HepG2 (cell line): ENCODE data around the gene NPPB. TPM values are rescaled to one million over a fixed set of nuclear protein-coding genes. Genes with fewer than 3 reads are reported as not detected.

Experiments used
- FOXK2 ChIP-seq: fragments of 450-650 bp; IDR thresholded peaks from 2 replicates; pipeline ENCODE4 v1.6.1; 2016
- FOXO1 ChIP-seq: sonication (generic); formaldehyde crosslinking; IDR thresholded peaks from 2 replicates; pipeline ENCODE4 v1.4.0; 2020; ENCODE audit warnings: missing genetic modification reagents
- HHEX ChIP-seq: IDR thresholded peaks from 2 replicates; pipeline ENCODE4 v1.6.1; 2016; ENCODE audit warnings: control low read depth
- HOXA9 ChIP-seq: sonication (generic); formaldehyde crosslinking; IDR thresholded peaks from 2 replicates; pipeline ENCODE4 v1.8.1; 2022; ENCODE audit warnings: missing genetic modification reagents, mild to moderate bottlenecking, moderate library complexity, borderline replicate concordance
- HOXD1 ChIP-seq: sonication (generic); formaldehyde crosslinking; IDR thresholded peaks from 2 replicates; pipeline ENCODE4 v1.5.0; 2020; ENCODE audit warnings: missing genetic modification reagents
- KDM5B ChIP-seq: sonication (generic); formaldehyde crosslinking; IDR thresholded peaks from 2 replicates; pipeline ENCODE4 v1.4.0; 2020; ENCODE audit warnings: missing genetic modification reagents, mild to moderate bottlenecking, borderline replicate concordance
- MAFF ChIP-seq: IDR thresholded peaks from 2 replicates; pipeline ENCODE4 v1.6.1; 2011; ENCODE audit warnings: low read depth, low read length, improper control_type of control experiment
- PHB2 ChIP-seq: fragments of 450-650 bp; IDR thresholded peaks from 2 replicates; pipeline ENCODE4 v1.6.1; 2018; ENCODE audit not compliant: partially characterized antibody
- POGZ ChIP-seq: sonication (generic); formaldehyde crosslinking; IDR thresholded peaks from 2 replicates; pipeline ENCODE4 v1.4.0; 2020; ENCODE audit warnings: mild to moderate bottlenecking, missing genetic modification reagents
- SNAI1 ChIP-seq: sonication (generic); formaldehyde crosslinking; IDR thresholded peaks from 2 replicates; pipeline ENCODE4 v1.5.0; 2020; ENCODE audit warnings: mild to moderate bottlenecking, missing genetic modification reagents, borderline replicate concordance
- U2AF2 ChIP-seq: fragments of 200-400 bp; formaldehyde crosslinking; IDR thresholded peaks from 2 replicates; pipeline ENCODE4 v1.6.1; 2017; ENCODE audit warnings: low read depth, mild to moderate bottlenecking, low read length
- ZBTB34 ChIP-seq: sonication (generic); formaldehyde crosslinking; IDR thresholded peaks from 2 replicates; pipeline ENCODE4 v1.8.0; 2022; ENCODE audit warnings: mild to moderate bottlenecking, missing genetic modification reagents
- ZNF557 ChIP-seq: sonication (generic); formaldehyde crosslinking; IDR thresholded peaks from 2 replicates; pipeline ENCODE4 v1.4.0; 2020; ENCODE audit warnings: missing genetic modification reagents
- ZNF570 ChIP-seq: sonication (generic); formaldehyde crosslinking; IDR thresholded peaks from 2 replicates; pipeline ENCODE4 v1.4.0; 2020; ENCODE audit warnings: mild to moderate bottlenecking, missing genetic modification reagents, borderline replicate concordance
- ZNF619 ChIP-seq: sonication (generic); formaldehyde crosslinking; IDR thresholded peaks from 2 replicates; pipeline ENCODE4 v1.4.0; 2020; ENCODE audit warnings: mild to moderate bottlenecking, missing genetic modification reagents
- ZNF720 ChIP-seq: sonication (generic); formaldehyde crosslinking; IDR thresholded peaks from 2 replicates; pipeline ENCODE4 v1.4.0; 2020; ENCODE audit warnings: missing genetic modification reagents
- ZNF772 ChIP-seq: sonication (generic); formaldehyde crosslinking; IDR thresholded peaks from 2 replicates; pipeline ENCODE4 v1.5.0; 2020; ENCODE audit warnings: mild to moderate bottlenecking, missing genetic modification reagents
- ZNF878 ChIP-seq: sonication (generic); formaldehyde crosslinking; IDR thresholded peaks from 2 replicates; pipeline ENCODE4 v1.8.1; 2023; ENCODE audit warnings: mild to moderate bottlenecking, missing genetic modification reagents, moderate library complexity
- ZNF879 ChIP-seq: sonication (generic); formaldehyde crosslinking; IDR thresholded peaks from 2 replicates; pipeline ENCODE4 v1.8.1; 2023; ENCODE audit warnings: missing genetic modification reagents
- ZSCAN22 ChIP-seq: sonication (generic); formaldehyde crosslinking; IDR thresholded peaks from 2 replicates; pipeline ENCODE4 v1.4.0; 2020; ENCODE audit warnings: mild to moderate bottlenecking, missing genetic modification reagents
- polyA plus RNA-seq, 8 experiments: library from polyadenylated mRNA; depleted of rRNA in 3 of 8; stranded (reverse) in 7 of 8; unstranded in 1 of 8; fragments of >200 nt; fragmentation: Illumina TruSeq in 4 of 8; extraction: Trizol in 4 of 8; gene quantifications; 2 replicates each; pipeline versions ENCODE4 v1.2.1 to v1.2.3, GENCODE V29; 2011 to 2016; ENCODE audit warnings: low read depth in 4 of 8, missing spikeins in 1 of 8, mixed read lengths in 1 of 8; ENCODE audit not compliant: insufficient read depth in 1 of 8
- total RNA-seq, 5 experiments: library from RNA; depleted of rRNA; stranded (reverse); fragments of >200 nt; fragmentation: Illumina TruSeq; extraction: Trizol; gene quantifications; 2 replicates each; pipeline ENCODE4 v1.2.3, GENCODE V29; 2016; ENCODE audit warnings: low read depth in 1 of 5
- TF ChIP-seq, protein P1 (sequence below): IDR thresholded peaks from 2 replicates; pipeline ENCODE4 v1.6.1; 2012; ENCODE audit warnings: low read length, improper control_type of control experiment
- TF ChIP-seq, protein P2 (sequence below): sonication (generic); formaldehyde crosslinking; conservative IDR thresholded peaks from 2 replicates; pipeline ENCODE4 v1.5.0; 2020; ENCODE audit warnings: missing genetic modification reagents
- TF ChIP-seq, protein P3 (sequence below): sonication (generic); formaldehyde crosslinking; IDR thresholded peaks from 2 replicates; pipeline ENCODE4 v1.9.0; 2021; ENCODE audit warnings: missing genetic modification reagents, borderline replicate concordance

Gene NPPB
- total and polyA plus RNA-seq, 2 of the 13 experiments (the other 11 are each of a cell fraction or from before 2014, with no cell fraction given), result 1.9 TPM; not detected in 1

DNA sequence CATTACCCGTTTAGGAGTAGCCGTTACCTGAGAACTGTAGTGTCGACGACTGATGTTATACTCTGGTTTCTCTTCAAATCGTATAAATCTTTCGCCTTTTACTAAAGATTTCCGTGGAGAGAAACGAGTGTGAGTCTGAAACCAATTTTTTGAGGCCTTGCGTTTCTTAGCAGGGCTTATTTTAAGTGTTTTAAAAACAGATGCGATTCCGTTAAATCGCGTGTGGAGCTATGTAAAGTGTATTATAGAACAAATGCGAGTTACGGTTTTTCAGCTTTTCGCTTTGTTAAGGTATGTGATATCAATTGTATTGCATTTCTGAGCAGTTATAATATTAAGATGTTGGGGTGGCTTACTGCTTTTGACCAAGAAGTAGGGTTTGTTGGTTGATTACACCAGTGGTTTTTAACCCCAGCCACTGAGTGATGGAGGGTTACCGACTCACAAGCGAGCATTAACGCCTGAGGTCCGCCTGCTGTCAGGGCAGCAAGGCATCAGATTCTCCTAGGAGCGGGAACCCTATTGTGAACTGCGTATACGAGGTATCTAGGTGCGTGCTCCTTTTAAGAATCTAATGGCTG, 49.4 kb upstream of the NPPB start (continued):
- TF ChIP-seq, protein P1, sequence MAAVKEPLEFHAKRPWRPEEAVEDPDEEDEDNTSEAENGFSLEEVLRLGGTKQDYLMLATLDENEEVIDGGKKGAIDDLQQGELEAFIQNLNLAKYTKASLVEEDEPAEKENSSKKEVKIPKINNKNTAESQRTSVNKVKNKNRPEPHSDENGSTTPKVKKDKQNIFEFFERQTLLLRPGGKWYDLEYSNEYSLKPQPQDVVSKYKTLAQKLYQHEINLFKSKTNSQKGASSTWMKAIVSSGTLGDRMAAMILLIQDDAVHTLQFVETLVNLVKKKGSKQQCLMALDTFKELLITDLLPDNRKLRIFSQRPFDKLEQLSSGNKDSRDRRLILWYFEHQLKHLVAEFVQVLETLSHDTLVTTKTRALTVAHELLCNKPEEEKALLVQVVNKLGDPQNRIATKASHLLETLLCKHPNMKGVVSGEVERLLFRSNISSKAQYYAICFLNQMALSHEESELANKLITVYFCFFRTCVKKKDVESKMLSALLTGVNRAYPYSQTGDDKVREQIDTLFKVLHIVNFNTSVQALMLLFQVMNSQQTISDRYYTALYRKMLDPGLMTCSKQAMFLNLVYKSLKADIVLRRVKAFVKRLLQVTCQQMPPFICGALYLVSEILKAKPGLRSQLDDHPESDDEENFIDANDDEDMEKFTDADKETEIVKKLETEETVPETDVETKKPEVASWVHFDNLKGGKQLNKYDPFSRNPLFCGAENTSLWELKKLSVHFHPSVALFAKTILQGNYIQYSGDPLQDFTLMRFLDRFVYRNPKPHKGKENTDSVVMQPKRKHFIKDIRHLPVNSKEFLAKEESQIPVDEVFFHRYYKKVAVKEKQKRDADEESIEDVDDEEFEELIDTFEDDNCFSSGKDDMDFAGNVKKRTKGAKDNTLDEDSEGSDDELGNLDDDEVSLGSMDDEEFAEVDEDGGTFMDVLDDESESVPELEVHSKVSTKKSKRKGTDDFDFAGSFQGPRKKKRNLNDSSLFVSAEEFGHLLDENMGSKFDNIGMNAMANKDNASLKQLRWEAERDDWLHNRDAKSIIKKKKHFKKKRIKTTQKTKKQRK, result no peak
- TF ChIP-seq HOXD1 (CRISPR knock-in tag) (peak; percentile 80), ZNF878 (CRISPR knock-in tag) (peak; percentile 97), FOXK2 (no peak), ZBTB34 (CRISPR knock-in tag) (no peak), FOXO1 (CRISPR knock-in tag) (0 out of 2 replicates have a peak, but pooled peaks have one; percentile 11), ZNF570 (CRISPR knock-in tag) (no peak), ZNF619 (CRISPR knock-in tag) (no peak), MAFF (no peak), PHB2 (no peak), SNAI1 (no peak; the same call in 1 of the 2 replicates), ZSCAN22 (CRISPR knock-in tag) (no peak; the same call in 1 of the 2 replicates), ZNF720 (CRISPR knock-in tag) (0 out of 2 replicates have a peak, but pooled peaks have one; percentile 71), KDM5B (CRISPR knock-in tag) (no peak), ZNF879 (CRISPR knock-in tag) (no peak), HOXA9 (CRISPR knock-in tag) (peak; percentile 66; the same call in 1 of the 2 replicates), ZNF557 (no peak), ZNF772 (peak; percentile 95), HHEX (CRISPR knock-in tag) (no peak), U2AF2 (no peak), POGZ (CRISPR knock-in tag) (no peak)
- TF ChIP-seq, protein P2, sequence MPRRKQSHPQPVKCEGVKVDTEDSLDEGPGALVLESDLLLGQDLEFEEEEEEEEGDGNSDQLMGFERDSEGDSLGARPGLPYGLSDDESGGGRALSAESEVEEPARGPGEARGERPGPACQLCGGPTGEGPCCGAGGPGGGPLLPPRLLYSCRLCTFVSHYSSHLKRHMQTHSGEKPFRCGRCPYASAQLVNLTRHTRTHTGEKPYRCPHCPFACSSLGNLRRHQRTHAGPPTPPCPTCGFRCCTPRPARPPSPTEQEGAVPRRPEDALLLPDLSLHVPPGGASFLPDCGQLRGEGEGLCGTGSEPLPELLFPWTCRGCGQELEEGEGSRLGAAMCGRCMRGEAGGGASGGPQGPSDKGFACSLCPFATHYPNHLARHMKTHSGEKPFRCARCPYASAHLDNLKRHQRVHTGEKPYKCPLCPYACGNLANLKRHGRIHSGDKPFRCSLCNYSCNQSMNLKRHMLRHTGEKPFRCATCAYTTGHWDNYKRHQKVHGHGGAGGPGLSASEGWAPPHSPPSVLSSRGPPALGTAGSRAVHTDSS (CRISPR knock-in tag), result no peak
- TF ChIP-seq, protein P3, sequence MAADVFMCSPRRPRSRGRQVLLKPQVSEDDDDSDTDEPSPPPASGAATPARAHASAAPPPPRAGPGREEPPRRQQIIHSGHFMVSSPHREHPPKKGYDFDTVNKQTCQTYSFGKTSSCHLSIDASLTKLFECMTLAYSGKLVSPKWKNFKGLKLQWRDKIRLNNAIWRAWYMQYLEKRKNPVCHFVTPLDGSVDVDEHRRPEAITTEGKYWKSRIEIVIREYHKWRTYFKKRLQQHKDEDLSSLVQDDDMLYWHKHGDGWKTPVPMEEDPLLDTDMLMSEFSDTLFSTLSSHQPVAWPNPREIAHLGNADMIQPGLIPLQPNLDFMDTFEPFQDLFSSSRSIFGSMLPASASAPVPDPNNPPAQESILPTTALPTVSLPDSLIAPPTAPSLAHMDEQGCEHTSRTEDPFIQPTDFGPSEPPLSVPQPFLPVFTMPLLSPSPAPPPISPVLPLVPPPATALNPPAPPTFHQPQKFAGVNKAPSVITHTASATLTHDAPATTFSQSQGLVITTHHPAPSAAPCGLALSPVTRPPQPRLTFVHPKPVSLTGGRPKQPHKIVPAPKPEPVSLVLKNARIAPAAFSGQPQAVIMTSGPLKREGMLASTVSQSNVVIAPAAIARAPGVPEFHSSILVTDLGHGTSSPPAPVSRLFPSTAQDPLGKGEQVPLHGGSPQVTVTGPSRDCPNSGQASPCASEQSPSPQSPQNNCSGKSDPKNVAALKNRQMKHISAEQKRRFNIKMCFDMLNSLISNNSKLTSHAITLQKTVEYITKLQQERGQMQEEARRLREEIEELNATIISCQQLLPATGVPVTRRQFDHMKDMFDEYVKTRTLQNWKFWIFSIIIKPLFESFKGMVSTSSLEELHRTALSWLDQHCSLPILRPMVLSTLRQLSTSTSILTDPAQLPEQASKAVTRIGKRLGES (CRISPR knock-in tag), result peak; percentile 45; the same call in 1 of the 2 replicates
